T-helper 2 cell treated with Interferon-gamma antibody and Interleukin-4, amounts not matched to agents 5 μg/mL and 100 μg/mL, for 36 hours (primary cell): ENCODE measurements around the gene CTDSPL.

ENCODE experiments used
- DNase-seq: peaks from one replicate; pipeline ENCODE4 v3.0.0; 2021; ENCODE audit warnings: low spot score
- H3K27ac Mint-ChIP-seq: one replicate; pipeline ENCODE4 v1.8.0; 2021; ENCODE audit warnings: mild to moderate bottlenecking, mixed read lengths
- H3K27me3 Mint-ChIP-seq: one replicate; pipeline ENCODE4 v1.8.0; 2021; ENCODE audit warnings: low read depth, mixed read lengths
- H3K36me3 Mint-ChIP-seq: one replicate; pipeline ENCODE4 v1.8.0; 2021; ENCODE audit warnings: low read depth, mixed read lengths
- H3K4me1 Mint-ChIP-seq: one replicate; pipeline ENCODE4 v1.8.0; 2021; ENCODE audit warnings: low read depth, mixed read lengths
- H3K4me3 Mint-ChIP-seq: one replicate; pipeline ENCODE4 v1.8.0; 2022; ENCODE audit warnings: mild to moderate bottlenecking, moderate library complexity, mixed read lengths
- H3K9me3 Mint-ChIP-seq: one replicate; pipeline ENCODE4 v1.8.0; 2021; ENCODE audit warnings: mixed read lengths

The CTDSPL gene

DNA sequence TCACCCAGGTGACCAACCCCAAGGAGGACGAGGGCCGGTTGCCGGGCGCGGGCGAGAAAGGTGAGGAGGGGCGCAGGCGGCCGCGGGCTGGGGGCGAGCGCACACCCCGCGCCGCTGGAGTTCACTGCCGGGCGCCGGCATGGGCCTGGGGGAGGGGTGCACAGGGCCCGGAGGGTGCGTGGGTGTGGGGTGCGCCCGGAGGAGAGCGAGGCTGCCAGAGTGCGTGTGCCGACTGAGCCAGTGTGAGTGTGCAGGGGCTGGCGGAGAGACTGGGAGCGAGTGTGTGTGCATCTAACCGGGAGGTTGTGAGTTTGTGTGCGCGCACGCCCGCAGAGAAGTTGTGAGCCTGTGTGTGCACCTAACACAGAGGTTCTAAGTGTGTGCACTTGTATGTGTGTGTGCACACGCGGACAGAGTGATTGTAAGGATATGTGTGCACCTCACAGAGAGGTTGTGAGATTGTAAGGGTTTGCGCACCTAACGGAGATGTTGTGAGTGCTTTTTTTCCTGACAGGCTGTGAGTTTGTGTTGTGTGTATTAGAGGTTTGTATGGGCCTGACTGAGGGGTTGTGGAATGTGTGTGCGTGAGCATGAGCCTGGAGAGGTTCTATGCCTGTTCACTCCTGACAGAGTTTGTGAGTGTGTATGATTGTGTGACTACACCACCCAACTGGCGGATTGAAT is 681 bp downstream of the CTDSPL start:
- peaks cover 31% of the 10 kb centered on the region for H3K4me1 Mint-ChIP-seq
- no peaks in the 10 kb centered on the region for H3K36me3 Mint-ChIP-seq
- H3K27ac Mint-ChIP-seq = peak overlapping the region; percentile 19
- H3K27me3 Mint-ChIP-seq = peaks cover 17% of the 10 kb centered on the region
- H3K4me3 Mint-ChIP-seq = peak overlapping the region; percentile 78
- DNase-seq = peak; percentile 60
- H3K9me3 Mint-ChIP-seq = no peaks in the 10 kb centered on the region

DNA sequence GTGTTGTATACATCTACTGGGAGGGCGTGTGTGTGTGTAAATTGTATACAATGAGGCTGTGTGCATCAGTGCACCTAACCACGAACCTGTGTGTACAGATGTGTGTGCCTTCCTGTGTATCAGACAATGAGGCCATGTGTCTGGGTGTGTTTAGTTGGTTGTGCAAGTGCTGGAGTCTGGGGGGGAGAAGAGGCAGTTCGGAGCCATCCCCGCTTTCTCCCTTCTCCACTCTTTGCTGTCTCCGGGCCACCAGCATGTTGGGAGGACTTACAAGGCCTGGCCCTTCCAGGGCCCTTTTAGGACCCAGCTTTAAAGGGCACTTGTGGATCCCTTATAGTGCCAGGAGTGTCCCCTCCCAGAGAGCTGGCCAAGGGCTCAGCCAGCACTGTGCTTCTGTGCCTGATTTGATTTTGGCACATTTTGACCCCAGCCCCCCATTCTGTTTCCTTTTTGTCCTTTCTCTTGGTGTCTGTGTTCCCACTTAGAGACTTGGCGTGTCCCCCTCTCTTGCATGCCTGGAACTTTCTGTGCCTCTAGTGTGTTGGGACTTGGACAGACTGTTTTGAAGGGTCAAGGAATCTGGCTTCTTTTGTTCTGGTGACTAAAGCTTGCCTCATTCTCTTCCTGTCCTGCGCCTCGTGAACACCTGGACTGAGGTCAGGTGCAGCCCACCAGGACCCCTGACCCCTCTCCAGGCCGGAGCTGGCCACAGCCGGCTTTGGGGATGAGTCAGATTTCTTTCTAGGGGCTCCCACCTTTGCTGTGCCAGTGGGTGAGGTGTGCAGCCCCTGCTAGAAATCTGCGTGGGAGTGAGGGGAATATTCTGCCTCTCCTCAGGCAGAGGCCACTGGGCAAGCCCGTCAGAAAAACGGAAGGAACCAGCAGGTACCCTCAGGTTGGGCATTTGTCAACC is 1.5 kb downstream of the CTDSPL start:
- peaks cover 17% of the 10 kb centered on the region for H3K27me3 Mint-ChIP-seq

DNA sequence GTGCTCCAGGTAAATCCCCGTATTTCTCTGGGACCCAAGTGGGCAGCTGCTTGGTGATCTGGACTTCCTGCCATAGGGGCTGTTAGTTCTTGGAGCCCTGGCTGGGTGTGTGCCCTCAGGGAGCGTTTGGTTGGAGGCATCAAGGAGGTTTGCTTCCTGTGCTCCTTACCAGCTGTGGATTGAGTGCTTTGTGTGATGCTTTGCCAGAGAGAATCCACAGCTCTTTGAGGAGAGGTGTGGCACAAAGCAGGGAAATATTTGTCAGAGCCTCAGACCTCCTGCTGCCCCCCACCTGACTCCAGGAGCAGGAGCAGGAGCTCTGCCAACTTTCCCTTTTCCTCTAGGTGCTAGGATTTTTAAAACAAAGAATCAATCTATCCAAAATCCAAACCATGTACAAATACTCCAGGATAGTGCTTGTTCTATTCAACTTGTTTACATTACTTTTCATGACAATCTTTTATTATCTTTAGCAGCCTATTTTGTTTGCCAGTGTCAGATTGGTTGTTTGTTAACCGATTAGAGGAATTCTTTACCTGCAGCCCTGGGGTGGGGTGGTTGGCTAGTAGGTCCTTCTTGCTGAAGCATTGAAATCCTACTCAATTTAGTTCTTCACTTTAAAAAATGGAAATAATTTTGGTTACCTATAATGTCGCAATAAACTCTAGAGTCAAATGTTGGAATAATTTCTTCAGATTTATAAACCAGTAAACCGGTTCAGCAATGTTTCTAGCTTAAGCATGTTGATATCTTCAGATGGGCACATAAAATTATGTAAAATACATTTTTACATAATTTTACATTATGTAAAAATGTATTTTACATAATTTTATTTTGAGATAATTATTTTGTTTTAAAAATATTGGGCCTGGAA is 2.5 kb downstream of the CTDSPL start:
- peaks cover 24% of the 10 kb centered on the region for H3K27me3 Mint-ChIP-seq
- H3K36me3 Mint-ChIP-seq = no peaks in the 10 kb centered on the region
- H3K9me3 Mint-ChIP-seq = no peaks in the 10 kb centered on the region
- H3K4me1 Mint-ChIP-seq = peaks cover 30% of the 10 kb centered on the region
- H3K27ac Mint-ChIP-seq = no peak overlapping the region
- H3K4me3 Mint-ChIP-seq = no peak overlapping the region
- DNase-seq = no peak

More for the DNA sequence above, 1.5 kb downstream of the CTDSPL start:
- Mint-ChIP-seq H3K9me3 (no peaks in the 10 kb centered on the region), H3K36me3 (no peaks in the 10 kb centered on the region), H3K27ac (no peak overlapping the region), H3K4me1 (peaks cover 31% of the 10 kb centered on the region), H3K4me3 (peak overlapping the region; percentile 78)
- DNase-seq = no peak

DNA sequence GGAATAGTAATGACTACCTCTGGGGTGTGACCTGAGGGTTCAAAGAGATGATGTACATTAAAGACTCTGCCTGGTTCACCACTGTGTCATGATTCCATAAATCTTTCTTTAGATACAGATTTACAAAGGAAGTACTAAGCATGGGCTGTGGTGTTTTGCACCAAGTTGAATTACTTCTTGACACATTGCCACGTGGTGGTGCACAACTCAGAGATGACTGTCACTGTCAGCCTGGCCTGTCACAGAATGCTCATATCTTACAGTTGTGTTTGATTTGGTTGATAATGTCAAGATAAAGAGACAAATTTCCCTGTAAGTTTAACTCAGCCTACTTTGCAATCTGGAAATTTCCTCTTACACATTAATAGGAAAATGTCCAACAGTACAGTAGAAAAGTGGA is 3.2 kb downstream of the CTDSPL start:
- Mint-ChIP-seq H3K27me3 (peaks cover 31% of the 10 kb centered on the region), H3K4me1 (peaks cover 27% of the 10 kb centered on the region), H3K27ac (no peak overlapping the region), H3K9me3 (peaks cover under 1% of the 10 kb centered on the region), H3K36me3 (peaks cover 1% of the 10 kb centered on the region), H3K4me3 (no peak overlapping the region)
- peak; percentile 27 for DNase-seq

DNA sequence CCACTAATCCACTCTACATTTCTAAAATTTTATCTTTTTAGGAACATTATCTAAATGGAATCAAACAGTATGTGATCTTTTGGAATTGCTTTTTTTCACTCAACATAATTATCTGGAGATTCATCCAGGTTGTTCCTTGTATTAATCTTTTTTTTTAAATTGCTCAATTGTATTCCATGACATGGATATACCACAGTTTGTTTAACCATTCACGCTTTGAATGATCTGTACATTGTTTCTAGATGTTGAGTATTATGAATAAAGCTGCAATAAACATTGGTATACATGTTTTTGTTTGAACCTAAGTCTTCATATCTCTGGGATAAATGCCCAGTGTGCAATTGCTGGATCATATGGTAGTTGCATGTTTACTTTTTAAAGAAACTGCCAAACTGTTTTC is 5.5 kb downstream of the CTDSPL start:
- Mint-ChIP-seq H3K9me3 (peaks cover 22% of the 10 kb centered on the region), H3K36me3 (peaks cover 16% of the 10 kb centered on the region), H3K27ac (no peak overlapping the region), H3K27me3 (peaks cover 49% of the 10 kb centered on the region), H3K4me1 (peaks cover 20% of the 10 kb centered on the region), H3K4me3 (no peak overlapping the region)
- no peak for DNase-seq

DNA sequence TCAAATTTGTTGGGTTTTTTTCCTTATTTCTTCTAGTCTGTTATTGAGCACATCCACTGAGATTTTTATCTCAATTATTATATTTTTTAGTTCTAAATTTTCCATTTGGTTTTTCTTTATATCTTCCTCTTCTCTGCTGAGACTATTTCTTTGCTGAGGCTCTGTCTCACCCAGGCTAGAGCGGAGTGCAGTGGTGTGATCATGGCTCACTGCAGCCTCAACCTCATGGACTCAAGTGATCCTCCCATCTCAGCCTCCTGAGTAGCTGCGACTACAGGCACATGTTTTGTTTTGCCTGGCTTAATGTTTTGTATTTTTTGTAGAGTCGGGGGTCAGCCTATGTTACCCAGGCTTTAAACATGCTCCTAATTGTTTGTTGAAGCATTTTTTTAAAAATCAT is 10.2 kb downstream of the CTDSPL start:
- H3K27ac Mint-ChIP-seq = no peak overlapping the region
- DNase-seq = no peak
- H3K9me3 Mint-ChIP-seq = peaks cover 34% of the 10 kb centered on the region
- H3K27me3 Mint-ChIP-seq = peaks cover 39% of the 10 kb centered on the region
- peaks cover 4% of the 10 kb centered on the region for H3K4me1 Mint-ChIP-seq
- H3K36me3 Mint-ChIP-seq = peaks cover 22% of the 10 kb centered on the region
- no peak overlapping the region for H3K4me3 Mint-ChIP-seq

DNA sequence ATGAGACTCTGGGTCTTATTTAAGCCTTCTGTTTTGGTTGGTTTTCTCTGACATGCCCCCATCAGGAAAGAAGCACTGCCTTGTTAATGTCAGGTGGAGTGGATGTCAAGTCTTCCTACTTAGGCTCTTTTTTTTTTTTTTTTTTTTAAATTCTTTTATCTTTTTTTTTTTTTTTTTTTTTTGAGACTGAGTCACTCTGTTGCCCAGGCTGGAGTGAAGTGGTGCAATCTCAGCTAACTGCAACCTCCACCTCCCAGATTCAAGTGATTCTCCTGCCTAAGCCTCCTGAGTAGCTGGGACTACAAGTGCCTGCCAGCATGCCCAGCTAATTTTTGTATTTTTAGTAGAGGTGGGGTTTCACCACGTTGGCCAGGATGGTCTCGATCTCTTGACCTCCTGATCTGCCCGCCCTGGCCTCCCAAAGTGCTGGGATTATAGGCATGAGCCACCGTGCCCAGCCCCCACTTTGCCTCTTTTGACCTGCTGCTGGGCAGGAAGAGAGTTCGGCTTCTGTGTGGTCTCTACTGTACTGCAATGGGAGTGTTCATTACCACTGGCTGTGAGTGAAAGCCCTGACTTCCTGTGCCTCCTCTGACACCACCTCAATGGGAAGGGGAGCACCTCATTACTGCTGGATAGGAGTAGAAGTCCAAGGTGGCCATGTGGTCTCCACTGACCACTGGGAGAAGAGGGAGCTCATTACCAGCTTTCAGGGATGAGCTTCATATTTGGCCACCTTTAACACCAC is 10.9 kb downstream of the CTDSPL start:
- H3K36me3 Mint-ChIP-seq = peaks cover 28% of the 10 kb centered on the region
- DNase-seq = no peak
- H3K4me1 Mint-ChIP-seq = peaks cover 9% of the 10 kb centered on the region
- peaks cover 37% of the 10 kb centered on the region for H3K27me3 Mint-ChIP-seq
- H3K4me3 Mint-ChIP-seq = no peak overlapping the region
- H3K9me3 Mint-ChIP-seq = peaks cover 40% of the 10 kb centered on the region
- no peak overlapping the region for H3K27ac Mint-ChIP-seq

DNA sequence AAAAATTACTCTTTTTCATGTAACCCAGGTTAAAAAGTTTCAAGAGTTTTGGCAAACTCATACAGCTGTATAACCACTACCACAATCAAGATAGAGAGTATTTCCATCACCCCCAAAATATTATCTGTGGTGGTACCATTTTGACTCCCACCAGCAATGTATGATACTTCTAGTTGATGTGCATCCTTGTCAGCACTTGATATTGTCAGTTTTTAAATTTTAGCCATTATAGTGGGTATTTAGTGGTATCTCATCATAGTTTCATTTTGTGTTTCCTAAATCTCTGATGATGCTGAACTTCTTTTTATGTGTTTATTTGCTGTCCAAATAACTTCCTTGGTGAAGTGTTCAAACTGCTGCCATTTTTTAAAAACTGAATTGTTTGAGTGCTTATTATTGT is 14.6 kb downstream of the CTDSPL start:
- H3K9me3 Mint-ChIP-seq = peaks cover 27% of the 10 kb centered on the region
- H3K36me3 Mint-ChIP-seq = peaks cover 21% of the 10 kb centered on the region
- DNase-seq = no peak
- H3K4me1 Mint-ChIP-seq = peaks cover 9% of the 10 kb centered on the region
- H3K27me3 Mint-ChIP-seq = peaks cover 16% of the 10 kb centered on the region
- H3K27ac Mint-ChIP-seq = no peak overlapping the region
- H3K4me3 Mint-ChIP-seq = no peak overlapping the region

DNA sequence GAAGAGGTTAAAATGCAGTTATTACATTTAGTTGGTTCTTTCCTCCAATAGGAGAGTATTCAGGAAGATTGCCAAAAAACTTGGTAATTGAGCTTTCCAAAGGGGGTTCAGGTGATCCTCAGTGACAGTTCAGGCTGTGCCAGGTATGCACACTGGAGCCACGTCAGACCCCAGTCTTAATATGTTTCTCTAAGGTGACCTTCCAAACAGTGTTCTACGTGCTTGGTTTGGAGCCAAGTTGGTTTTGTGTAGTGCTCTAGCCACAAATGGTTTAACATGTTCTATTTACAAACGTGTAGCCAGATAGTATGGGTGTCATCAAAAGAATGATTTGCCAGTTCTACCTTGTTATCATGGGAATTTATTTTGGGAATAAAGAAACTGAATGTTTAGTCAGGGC is 21.0 kb downstream of the CTDSPL start:
- Mint-ChIP-seq H3K27me3 (peaks cover 9% of the 10 kb centered on the region), H3K4me3 (no peak overlapping the region), H3K27ac (no peak overlapping the region), H3K4me1 (no peaks in the 10 kb centered on the region), H3K36me3 (peaks cover 2% of the 10 kb centered on the region), H3K9me3 (no peaks in the 10 kb centered on the region)
- no peak for DNase-seq

DNA sequence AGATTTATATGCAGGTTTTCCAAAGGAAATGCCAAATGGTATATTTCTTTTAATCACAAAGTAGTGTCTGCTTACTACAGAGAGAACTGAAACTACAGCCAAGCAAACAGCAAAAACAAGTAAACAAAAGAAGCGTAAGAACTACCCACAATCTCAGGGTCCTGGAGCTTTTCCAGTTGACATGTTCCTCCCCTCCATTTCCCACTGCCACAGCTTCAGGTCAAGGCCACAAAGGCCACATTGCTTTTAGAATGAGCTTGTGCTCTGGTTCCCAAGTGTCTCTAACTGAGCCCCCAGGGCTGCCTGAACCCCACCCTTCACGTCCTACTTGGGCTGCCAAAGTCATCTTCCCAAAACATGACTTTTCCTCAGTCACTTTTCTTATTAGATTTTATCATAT is 24.1 kb downstream of the CTDSPL start:
- H3K4me1 Mint-ChIP-seq = no peaks in the 10 kb centered on the region
- H3K27ac Mint-ChIP-seq = no peak overlapping the region
- H3K4me3 Mint-ChIP-seq = no peak overlapping the region
- DNase-seq = no peak
- H3K9me3 Mint-ChIP-seq = no peaks in the 10 kb centered on the region
- H3K36me3 Mint-ChIP-seq = no peaks in the 10 kb centered on the region
- H3K27me3 Mint-ChIP-seq = peaks cover 7% of the 10 kb centered on the region

DNA sequence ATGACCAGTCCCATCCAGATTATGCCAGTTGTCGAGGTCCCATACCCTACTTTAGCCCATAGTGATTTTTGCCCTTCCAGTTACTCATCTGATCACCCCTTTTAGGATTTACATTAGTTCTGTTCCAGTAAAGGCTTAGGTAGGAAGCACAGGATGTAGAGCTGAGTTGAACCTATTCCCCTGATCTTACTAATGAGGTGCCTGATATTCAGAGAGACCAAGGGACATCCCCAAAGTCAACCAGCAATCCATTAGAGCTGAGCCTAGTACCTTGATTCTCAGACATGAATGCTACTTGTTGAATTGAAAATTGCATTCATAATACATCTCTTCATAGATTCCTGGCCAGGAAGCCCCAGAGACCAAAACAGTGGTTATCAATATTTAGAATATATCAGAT is 24.7 kb downstream of the CTDSPL start:
- no peaks in the 10 kb centered on the region for H3K4me1 Mint-ChIP-seq
- no peaks in the 10 kb centered on the region for H3K9me3 Mint-ChIP-seq
- no peak overlapping the region for H3K4me3 Mint-ChIP-seq
- peaks cover 7% of the 10 kb centered on the region for H3K27me3 Mint-ChIP-seq
- no peak for DNase-seq
- H3K27ac Mint-ChIP-seq = no peak overlapping the region
- H3K36me3 Mint-ChIP-seq = no peaks in the 10 kb centered on the region

DNA sequence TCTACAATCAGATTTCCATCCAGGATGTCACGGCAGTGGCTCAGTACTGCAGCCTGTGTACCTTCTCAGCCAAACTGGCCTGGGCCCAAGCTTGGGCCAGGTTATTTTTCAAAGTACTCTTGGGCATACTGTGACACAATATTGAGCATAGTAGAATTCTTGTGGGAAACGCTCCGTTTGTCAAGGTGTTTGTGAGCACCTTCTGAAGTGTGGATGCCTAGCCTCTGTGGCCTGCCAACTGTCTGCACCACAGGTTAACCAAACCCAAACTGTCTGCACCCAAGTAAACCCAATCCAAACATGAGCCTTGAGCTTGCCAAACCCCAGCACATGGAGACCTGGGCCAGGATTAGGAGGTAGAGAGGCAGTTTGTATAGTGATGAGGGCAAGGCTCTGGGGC is 25.4 kb downstream of the CTDSPL start:
- no peak for DNase-seq
- Mint-ChIP-seq H3K9me3 (no peaks in the 10 kb centered on the region), H3K27ac (no peak overlapping the region)

DNA sequence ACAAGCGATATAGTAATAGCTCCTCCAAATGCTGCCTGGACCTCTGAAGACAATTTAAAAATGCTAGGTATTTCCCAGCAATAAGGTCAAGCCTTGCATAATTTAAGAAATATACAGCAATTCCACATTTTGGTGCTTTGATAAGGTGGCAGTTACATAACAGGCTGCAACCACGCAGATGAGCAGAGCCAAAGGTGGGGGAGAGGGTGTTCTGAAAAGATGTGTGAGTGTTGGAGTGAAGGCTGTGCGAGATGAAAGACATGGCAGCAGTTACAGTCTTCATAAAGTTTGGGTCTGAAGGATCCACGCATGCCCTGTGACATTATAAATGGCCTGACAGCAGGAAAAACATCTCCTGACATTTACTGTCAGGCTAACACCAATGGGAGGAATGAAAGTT is 26.1 kb downstream of the CTDSPL start:
- no peak overlapping the region for H3K4me3 Mint-ChIP-seq
- no peak overlapping the region for H3K27ac Mint-ChIP-seq
- H3K4me1 Mint-ChIP-seq = no peaks in the 10 kb centered on the region
- H3K36me3 Mint-ChIP-seq = no peaks in the 10 kb centered on the region
- H3K9me3 Mint-ChIP-seq = no peaks in the 10 kb centered on the region
- peaks cover 10% of the 10 kb centered on the region for H3K27me3 Mint-ChIP-seq
- no peak for DNase-seq

More for the DNA sequence above, 25.4 kb downstream of the CTDSPL start:
- H3K36me3 Mint-ChIP-seq = no peaks in the 10 kb centered on the region
- no peak overlapping the region for H3K4me3 Mint-ChIP-seq
- no peaks in the 10 kb centered on the region for H3K4me1 Mint-ChIP-seq
- H3K27me3 Mint-ChIP-seq = peaks cover 7% of the 10 kb centered on the region
